ENCODE data around the gene SYNDIG1. TPM values are rescaled to one million over a fixed set of nuclear protein-coding genes. Genes with fewer than 3 reads are reported as not detected.

Gene SYNDIG1
- total RNA-seq, 1 donor from 2014 or later: 5.7 TPM

- Histone ChIP-seq H3K4me2 (ENCODE audit: low read length) (no peak overlapping the region), H3K79me2 (ENCODE audit: insufficient read depth, low read length) (no peaks in the 10 kb centered on the region), H3K4me3 (ENCODE audit: insufficient read depth, low read depth, low read length) (no peak overlapping the region), H3K9me3 (ENCODE audit: insufficient read depth, low read depth, low read length) (no peaks in the 10 kb centered on the region), H3K9ac (ENCODE audit: low read length) (no peak overlapping the region), H3K4me1 (ENCODE audit: insufficient read depth, low read length) (peaks cover 21% of the 10 kb centered on the region), H3K36me3 (ENCODE audit: insufficient read depth, low read length) (no peaks in the 10 kb centered on the region), H3K27me3 (ENCODE audit: insufficient read depth, low read length) (no peaks in the 10 kb centered on the region), H4K20me1 (ENCODE audit: insufficient read depth, low read length) (no peaks in the 10 kb centered on the region), H2AFZ (ENCODE audit: low read depth, low read length) (no peak overlapping the region), H3K27ac (ENCODE audit: low read depth, low read length) (no peak overlapping the region)
- no peak overlapping the region for H3K4me3 Mint-ChIP-seq (ENCODE audit: unreplicated experiment)
- no peaks in the 10 kb centered on the region for H3K27me3 Mint-ChIP-seq (ENCODE audit: low read depth, unreplicated experiment)
- TF ChIP-seq CTCF (IDR thresholded peaks at IDR 0.05; ENCODE audit: insufficient read depth, low read depth, low read length): no peak
- TF ChIP-seq EZH2 (IDR thresholded peaks at IDR 0.05; ENCODE audit: insufficient read depth, low read length): no peak
- H3K4me1 Mint-ChIP-seq (ENCODE audit: low read depth, unreplicated experiment): peaks cover 21% of the 10 kb centered on the region
- DNase-seq (ENCODE audit: low read depth) (no peak), FAIRE-seq (no peak)
- no peak overlapping the region for H3K27ac Mint-ChIP-seq (ENCODE audit: unreplicated experiment)
- no peaks in the 10 kb centered on the region for H3K9me3 Mint-ChIP-seq (ENCODE audit: unreplicated experiment)
- peaks cover 3% of the 10 kb centered on the region for H3K36me3 Mint-ChIP-seq (ENCODE audit: low read depth, unreplicated experiment)
These were observed 168.5 kb downstream of the SYNDIG1 start for GRCh38 chr20:24637941-24638340.

- Histone ChIP-seq H3K4me2 (ENCODE audit: low read length) (no peak overlapping the region), H3K4me1 (ENCODE audit: insufficient read depth, low read length) (peaks cover 14% of the 10 kb centered on the region), H3K27me3 (ENCODE audit: insufficient read depth, low read length) (no peaks in the 10 kb centered on the region), H2AFZ (ENCODE audit: low read depth, low read length) (no peak overlapping the region), H3K27ac (ENCODE audit: low read depth, low read length) (no peak overlapping the region), H3K4me3 (ENCODE audit: insufficient read depth, low read depth, low read length) (no peak overlapping the region), H4K20me1 (ENCODE audit: insufficient read depth, low read length) (no peaks in the 10 kb centered on the region), H3K79me2 (ENCODE audit: insufficient read depth, low read length) (no peaks in the 10 kb centered on the region), H3K9me3 (ENCODE audit: insufficient read depth, low read depth, low read length) (no peaks in the 10 kb centered on the region), H3K36me3 (ENCODE audit: insufficient read depth, low read length) (no peaks in the 10 kb centered on the region), H3K9ac (ENCODE audit: low read length) (no peak overlapping the region)
- DNase-seq (ENCODE audit: low read depth) (peak; percentile 12), FAIRE-seq (no peak)
- Mint-ChIP-seq H3K4me1 (ENCODE audit: low read depth, unreplicated experiment) (peaks cover 20% of the 10 kb centered on the region), H3K36me3 (ENCODE audit: low read depth, unreplicated experiment) (peaks cover 4% of the 10 kb centered on the region), H3K4me3 (ENCODE audit: unreplicated experiment) (no peak overlapping the region), H3K9me3 (ENCODE audit: unreplicated experiment) (no peaks in the 10 kb centered on the region), H3K27me3 (ENCODE audit: low read depth, unreplicated experiment) (no peaks in the 10 kb centered on the region), H3K27ac (ENCODE audit: unreplicated experiment) (no peak overlapping the region)
- TF ChIP-seq CTCF (IDR thresholded peaks at IDR 0.05; ENCODE audit: insufficient read depth, low read depth, low read length): no peak
- TF ChIP-seq EZH2 (IDR thresholded peaks at IDR 0.05; ENCODE audit: insufficient read depth, low read length): no peak
These were observed 169.4 kb downstream of the SYNDIG1 start for GRCh38 chr20:24638591-24639548.

GRCh38 chr20:24640276-24640675 is 170.8 kb downstream of the SYNDIG1 start:
- Histone ChIP-seq H3K4me3 (ENCODE audit: insufficient read depth, low read depth, low read length) (no peak overlapping the region), H3K4me1 (ENCODE audit: insufficient read depth, low read length) (peaks cover under 1% of the 10 kb centered on the region), H3K4me2 (ENCODE audit: low read length) (no peak overlapping the region), H3K27ac (ENCODE audit: low read depth, low read length) (no peak overlapping the region), H2AFZ (ENCODE audit: low read depth, low read length) (no peak overlapping the region), H3K36me3 (ENCODE audit: insufficient read depth, low read length) (no peaks in the 10 kb centered on the region), H3K27me3 (ENCODE audit: insufficient read depth, low read length) (no peaks in the 10 kb centered on the region), H3K9me3 (ENCODE audit: insufficient read depth, low read depth, low read length) (no peaks in the 10 kb centered on the region), H3K9ac (ENCODE audit: low read length) (no peak overlapping the region), H3K79me2 (ENCODE audit: insufficient read depth, low read length) (no peaks in the 10 kb centered on the region), H4K20me1 (ENCODE audit: insufficient read depth, low read length) (no peaks in the 10 kb centered on the region)
- H3K36me3 Mint-ChIP-seq (ENCODE audit: low read depth, unreplicated experiment): peaks cover 3% of the 10 kb centered on the region
- no peak for DNase-seq (ENCODE audit: low read depth)
- no peak overlapping the region for H3K27ac Mint-ChIP-seq (ENCODE audit: unreplicated experiment)
- H3K4me3 Mint-ChIP-seq (ENCODE audit: unreplicated experiment): no peak overlapping the region
- TF ChIP-seq CTCF (IDR thresholded peaks at IDR 0.05; ENCODE audit: insufficient read depth, low read depth, low read length): no peak
- no peak for TF ChIP-seq EZH2 (IDR thresholded peaks at IDR 0.05; ENCODE audit: insufficient read depth, low read length)
- H3K27me3 Mint-ChIP-seq (ENCODE audit: low read depth, unreplicated experiment): peaks cover under 1% of the 10 kb centered on the region
- peaks cover 6% of the 10 kb centered on the region for H3K4me1 Mint-ChIP-seq (ENCODE audit: low read depth, unreplicated experiment)
- FAIRE-seq: no peak
- peaks cover 5% of the 10 kb centered on the region for H3K9me3 Mint-ChIP-seq (ENCODE audit: unreplicated experiment)

Data from astrocyte (in vitro differentiated cells and primary cell).